ENCODE measurements around the gene TEK.
A peak's percentile ranks its signal among the peaks of the same experiment; 100 is the strongest.

Gene TEK

DNA sequence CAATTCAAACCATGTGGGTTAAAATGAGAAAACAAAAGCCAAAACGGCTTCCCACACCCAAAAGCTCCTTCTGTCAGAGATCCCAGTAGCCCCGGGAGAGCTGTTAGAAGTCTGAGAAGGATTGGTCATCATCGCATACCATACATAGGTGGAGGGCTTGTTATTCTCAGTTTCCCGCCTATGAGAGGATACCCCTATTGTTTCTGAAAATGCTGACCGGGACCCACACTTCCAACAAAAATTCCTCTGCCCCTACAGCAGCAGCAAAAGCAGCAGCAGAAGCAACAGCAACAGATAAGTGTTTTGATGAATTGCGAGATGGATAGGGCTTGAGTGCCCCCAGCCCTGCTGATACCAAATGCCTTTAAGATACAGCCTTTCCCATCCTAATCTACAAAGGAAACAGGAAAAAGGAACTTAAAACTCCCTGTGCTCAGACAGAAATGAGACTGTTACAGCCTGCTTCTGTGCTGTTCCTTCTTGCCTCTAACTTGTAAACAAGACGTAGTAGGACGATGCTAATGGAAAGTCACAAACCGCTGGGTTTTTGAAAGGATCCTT is at the start of gene TEK:
TSS of gene TEK (plus strand) at position 245 of the 561 bp plus-strand sequence. CDS start 366 bp downstream, outside the sequence.
- H3K4me3 ChIP-seq (ENCODE audit: low read depth, low read length), result peak within 1 kb of the TSS; percentile 42
- TF ChIP-seq, protein P1, sequence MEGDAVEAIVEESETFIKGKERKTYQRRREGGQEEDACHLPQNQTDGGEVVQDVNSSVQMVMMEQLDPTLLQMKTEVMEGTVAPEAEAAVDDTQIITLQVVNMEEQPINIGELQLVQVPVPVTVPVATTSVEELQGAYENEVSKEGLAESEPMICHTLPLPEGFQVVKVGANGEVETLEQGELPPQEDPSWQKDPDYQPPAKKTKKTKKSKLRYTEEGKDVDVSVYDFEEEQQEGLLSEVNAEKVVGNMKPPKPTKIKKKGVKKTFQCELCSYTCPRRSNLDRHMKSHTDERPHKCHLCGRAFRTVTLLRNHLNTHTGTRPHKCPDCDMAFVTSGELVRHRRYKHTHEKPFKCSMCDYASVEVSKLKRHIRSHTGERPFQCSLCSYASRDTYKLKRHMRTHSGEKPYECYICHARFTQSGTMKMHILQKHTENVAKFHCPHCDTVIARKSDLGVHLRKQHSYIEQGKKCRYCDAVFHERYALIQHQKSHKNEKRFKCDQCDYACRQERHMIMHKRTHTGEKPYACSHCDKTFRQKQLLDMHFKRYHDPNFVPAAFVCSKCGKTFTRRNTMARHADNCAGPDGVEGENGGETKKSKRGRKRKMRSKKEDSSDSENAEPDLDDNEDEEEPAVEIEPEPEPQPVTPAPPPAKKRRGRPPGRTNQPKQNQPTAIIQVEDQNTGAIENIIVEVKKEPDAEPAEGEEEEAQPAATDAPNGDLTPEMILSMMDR (conservative IDR thresholded peaks at IDR 0.05; ENCODE audit: low read depth, low read length), result no peak
- peak; percentile 47 for DNase-seq (ENCODE audit: low read depth)

DNA sequence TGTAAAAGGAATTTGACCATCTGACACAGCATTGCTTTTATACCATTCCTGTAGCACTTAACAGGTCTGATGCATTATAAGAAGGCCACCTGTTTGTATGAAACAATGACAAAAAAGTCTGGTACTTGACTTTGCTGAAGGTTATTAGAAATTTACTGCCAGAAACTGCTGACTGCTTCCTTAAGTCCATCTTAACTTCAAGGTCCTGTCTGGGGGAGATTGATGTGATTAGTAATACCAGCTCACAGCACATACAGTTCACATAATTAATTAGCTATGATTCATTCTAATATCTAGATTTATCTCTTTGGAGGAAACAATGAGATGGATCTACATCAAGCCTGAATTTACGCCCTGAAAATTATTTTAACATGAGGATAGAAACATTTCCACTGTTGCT is 49.6 kb upstream of the TEK start:
- TF ChIP-seq, protein P1 (conservative IDR thresholded peaks at IDR 0.05; ENCODE audit: low read depth, low read length), result no peak
- H3K4me3 ChIP-seq (ENCODE audit: low read depth, low read length), result no peak overlapping the region
- no peak for DNase-seq (ENCODE audit: low read depth)

DNA sequence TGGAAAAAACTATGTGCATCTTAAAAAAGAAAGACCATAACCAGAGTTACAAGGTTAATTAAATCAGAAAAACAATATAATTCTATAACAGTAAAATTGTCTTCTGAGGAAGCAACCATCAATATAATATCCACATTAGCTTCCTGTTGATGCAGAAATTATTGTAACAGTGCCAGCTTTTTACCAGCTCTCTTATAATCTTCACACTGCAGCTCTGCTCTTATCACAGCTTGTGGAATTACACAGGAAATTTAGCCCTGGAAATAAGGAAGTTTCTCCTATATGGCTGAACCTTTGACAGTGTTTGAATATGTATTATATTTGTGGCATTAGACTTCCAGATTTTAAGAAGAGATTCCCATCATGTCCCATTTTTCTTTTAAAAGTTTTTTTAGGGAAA is 49.1 kb upstream of the TEK start:
- peak; percentile 13 for DNase-seq (ENCODE audit: low read depth)
- no peak overlapping the region for H3K4me3 ChIP-seq (ENCODE audit: low read depth, low read length)
- TF ChIP-seq, protein P1 (conservative IDR thresholded peaks at IDR 0.05; ENCODE audit: low read depth, low read length), result no peak

DNA sequence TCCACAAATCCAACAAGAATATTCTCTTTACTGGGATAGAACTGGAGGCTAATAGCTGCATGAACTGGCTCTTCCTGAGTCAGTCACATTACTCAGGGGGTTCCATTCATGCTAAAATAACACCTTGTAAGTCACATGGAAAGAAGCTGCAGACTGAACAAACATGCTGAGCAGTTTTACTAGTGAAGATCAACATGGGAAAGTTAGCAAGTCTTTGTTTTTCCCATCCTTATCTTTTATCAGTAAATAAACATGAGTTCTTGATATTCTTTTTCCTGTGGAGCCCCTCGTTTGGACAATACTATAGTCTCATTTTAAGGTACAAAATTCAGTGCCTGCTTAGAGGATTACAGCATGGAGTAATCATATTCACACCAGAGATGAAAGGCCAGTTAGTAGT is 43.7 kb upstream of the TEK start:
- TF ChIP-seq, protein P1 (conservative IDR thresholded peaks at IDR 0.05; ENCODE audit: low read depth, low read length), result no peak
- no peak overlapping the region for H3K4me3 ChIP-seq (ENCODE audit: low read depth, low read length)
- peak; percentile 14 for DNase-seq (ENCODE audit: low read depth)

DNA sequence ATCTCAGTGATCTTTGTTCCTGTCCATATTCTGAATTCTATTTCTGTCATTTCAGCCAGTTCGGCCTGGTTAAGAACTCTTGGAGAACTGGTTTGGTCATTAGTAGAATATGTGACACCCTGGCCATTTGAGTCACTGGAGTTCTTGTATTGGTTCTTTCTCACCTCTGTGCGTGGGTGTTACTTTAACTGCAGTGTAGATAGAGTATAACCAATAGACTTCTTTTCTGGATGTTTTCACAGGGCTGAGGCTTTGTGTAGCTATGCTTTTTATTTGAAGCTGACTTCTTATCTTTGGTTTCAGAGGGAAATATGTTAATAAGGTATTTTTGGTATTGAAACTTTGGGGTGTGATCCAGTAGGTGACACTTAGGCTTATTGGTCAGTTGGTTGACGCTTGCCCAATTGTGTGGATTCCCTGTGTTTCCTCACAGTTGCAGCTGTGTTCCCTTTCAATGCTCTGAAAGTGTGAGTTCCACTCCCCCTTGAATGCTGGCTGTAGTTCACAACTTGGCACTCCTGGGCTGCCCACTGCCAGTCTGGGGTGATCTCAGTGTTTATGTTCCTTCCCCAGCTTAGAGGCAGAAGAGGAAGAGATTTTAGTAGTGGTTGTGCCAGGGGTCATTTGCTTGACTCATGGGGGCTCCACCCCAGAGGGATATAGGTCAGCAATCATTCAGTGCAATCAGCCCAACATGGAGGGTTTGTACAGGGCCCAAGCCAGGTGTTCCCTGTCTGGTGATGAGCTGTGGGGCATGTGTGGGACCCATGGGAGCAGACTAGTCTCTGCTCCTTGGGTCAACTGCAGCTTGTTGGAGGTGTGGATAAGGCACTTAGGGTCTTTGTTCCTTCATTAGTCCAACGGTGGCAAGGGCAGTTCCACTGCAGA is 34.9 kb upstream of the TEK start:
- TF ChIP-seq, protein P1 (conservative IDR thresholded peaks at IDR 0.05; ENCODE audit: low read depth, low read length), result no peak
- H3K4me3 ChIP-seq (ENCODE audit: low read depth, low read length), result no peak overlapping the region
- DNase-seq (ENCODE audit: low read depth), result peak; percentile 38

DNA sequence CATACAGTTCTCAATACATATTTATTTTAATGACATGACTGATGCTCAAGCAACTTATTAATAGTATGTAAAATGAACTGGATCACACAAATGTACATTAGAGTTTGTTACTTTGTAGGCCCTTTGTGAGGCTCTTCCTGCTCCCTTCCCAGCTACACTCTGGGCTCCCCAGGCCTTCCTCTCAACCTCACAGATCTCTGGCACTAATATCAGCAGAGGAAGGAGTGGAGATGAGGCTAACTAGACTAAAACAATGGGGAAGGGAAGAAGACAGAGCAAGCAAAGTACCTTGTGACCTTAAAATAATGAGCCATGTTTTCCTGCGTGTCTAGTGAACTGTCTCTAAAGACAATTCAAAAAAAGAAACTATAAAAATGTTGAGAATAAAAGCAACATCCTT is 30.3 kb upstream of the TEK start:
- DNase-seq (ENCODE audit: low read depth), result no peak
- no peak overlapping the region for H3K4me3 ChIP-seq (ENCODE audit: low read depth, low read length)
- TF ChIP-seq, protein P1 (conservative IDR thresholded peaks at IDR 0.05; ENCODE audit: low read depth, low read length), result no peak

All from choroid plexus epithelial cell (primary cell).